HG03342 (cell line): Measurements from ENCODE around the gene GRK7.
"Not testable (repeated sequence)": the region's sequence is repeated elsewhere in the genome, so short reads cannot be mapped to it uniquely, and the experiment has no call there.

Experiments used
- ATAC-seq: cut with Tn5 transposase; IDR thresholded peaks from one replicate; pipeline ENCODE4 v1.9.1; 2021; ENCODE audit warnings: mild to moderate bottlenecking, moderate library complexity; ENCODE audit not compliant: unreplicated experiment

The GRK7 gene

DNA sequence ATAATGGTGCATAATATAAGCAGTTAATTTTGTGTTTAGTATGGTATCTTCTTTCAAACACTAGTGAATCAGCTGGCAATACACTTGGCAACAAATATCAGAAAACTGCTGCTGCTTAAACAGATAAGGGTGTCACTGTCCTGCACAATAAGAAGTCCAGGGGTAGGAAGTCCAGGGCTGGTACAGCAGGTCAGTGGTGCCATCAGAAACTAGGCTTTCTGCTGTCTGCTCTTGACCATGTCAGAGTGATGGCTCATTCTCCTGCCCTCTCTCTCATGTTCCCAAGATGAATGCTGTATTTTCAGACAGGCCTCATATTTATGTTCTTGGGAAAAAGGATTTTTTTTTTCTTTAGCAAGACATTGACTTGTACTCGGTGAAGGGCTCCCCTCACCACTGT is 9.2 kb upstream of the GRK7 start:
- ATAC-seq = no peak

DNA sequence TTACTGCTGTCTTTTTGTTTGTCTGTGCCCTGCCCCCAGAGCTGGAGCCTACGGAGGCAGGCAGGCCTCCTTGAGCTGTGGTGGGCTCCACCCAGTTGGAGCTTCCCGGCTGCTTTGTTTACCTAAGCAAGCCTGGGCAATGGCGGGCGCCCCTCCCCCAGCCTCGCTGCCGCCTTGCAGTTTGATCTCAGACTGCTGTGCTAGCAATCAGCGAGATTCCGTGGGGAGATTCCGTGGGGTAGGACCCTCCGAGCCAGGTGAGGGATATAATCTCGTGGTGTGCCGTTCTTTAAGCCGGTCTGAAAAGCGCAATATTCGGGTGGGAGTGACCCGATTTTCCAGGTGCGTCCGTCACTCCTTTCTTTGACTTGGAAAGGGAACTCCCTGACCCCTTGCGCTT is 656 bp upstream of the GRK7 start:
- not testable (repeated sequence) for ATAC-seq

DNA sequence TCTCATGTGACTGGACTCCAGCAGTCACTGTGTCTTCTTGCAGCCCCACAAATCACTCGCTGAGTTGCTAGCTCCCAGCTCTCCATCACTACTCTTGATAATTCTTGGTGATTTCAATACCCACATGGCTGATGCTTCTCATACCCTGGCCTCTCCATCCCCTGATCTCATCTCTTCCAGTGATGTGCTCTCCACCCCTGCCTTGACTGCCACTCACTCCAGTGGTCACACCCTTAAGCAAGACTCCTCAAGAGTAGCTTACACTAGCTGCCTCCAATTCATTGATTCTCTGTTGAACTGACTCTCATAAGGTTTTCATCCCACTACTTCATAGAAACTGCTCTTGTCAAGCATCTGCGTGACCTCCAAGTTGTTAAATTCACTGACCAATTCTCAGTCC is 837 bp downstream of the GRK7 start:
- ATAC-seq = no peak

- ATAC-seq = no peak
Measured at GRCh38 chr3:141764465-141764864, 1.3 kb downstream of the GRK7 start.

DNA sequence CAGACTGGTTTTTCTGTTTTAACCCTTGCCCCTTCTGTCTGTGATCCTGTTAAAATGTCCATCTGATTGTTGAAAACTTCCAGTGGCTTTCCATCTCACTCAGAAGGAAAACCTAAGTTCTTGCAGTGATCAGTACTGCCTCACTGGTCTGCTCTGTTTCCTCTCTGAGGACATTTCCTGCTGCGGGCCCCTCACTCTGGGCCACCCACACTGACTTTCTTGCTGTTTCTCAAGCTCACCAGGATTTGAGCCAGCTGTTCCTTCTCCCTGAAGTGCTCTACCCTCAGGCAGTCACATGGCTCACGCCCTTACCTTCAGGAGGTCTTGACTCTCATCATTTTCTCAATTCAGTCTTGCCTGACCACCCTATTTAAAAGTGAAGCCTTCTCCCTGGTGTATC is 1.8 kb downstream of the GRK7 start:
- ATAC-seq = no peak

DNA sequence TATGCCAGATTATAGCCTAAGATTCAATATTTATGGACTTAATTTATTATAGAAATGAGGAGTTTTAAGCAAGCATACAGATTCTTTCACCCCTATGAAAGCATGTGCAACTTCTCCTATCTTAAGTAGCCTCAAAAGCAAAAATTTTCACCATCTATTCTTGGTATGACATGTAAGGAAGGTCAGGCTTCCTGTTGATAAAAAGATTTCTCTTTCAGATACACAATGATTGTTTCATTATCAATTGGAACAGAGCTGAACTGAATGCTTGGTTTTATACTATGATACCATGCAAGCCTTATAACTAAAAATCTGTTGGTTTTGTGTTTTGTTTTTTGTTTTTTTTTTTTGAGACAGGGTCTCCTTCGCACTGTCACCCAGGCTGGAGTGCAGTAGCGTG is 3.9 kb downstream of the GRK7 start:
- no peak for ATAC-seq

DNA sequence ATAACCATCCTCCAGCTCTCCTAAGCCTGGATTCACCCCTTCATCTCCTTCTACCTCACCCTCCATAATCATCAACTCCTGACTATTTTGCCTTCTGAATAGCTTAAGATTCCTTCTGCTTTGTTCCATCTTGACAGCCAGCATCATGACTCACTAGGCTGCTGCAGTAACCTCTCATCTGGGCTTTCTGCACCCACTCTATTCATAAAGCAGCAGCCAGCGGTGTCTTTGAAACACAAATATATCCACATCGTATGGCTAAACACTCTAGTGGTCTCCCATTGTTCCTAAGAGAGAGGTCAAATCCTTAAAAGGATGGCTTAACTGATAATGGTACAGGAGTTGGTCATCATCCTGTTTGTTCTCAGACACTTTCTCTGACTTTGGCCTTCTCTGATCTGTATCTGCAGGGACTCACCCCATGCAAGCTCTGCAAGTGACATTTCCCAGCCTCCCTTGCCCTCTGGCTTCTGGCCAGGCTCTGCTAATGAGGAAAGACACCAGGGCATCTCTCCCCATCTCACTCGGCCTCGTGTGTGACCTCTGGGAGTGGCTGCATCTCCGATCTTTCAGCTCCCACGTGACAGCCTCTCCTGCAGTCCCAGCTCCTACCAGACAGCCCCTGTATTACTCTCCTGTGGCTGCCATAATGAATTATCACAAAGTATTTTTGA is 6.2 kb downstream of the GRK7 start:
- ATAC-seq = no peak

GRCh38 chr3:141773676-141774075 is 10.5 kb downstream of the GRK7 start:
- no peak for ATAC-seq

DNA sequence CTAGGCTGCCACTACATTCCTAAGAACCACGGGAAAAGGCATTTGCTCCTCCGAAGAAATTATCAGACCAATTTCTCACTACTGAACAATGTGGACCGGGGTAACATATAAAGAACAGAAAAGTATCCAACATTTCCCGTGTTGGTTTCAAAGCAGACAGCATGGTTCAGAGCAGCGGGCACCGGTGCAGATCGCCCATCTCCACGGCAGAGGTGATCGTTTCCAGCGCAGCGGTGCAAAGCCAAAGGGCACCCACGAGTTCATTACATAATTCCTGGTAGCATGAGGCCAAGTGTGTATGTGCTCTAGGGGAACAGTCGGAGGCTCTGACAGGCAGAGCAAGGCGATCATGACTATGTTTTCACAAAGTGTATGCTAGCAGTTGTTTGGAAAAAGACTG is 13.2 kb downstream of the GRK7 start:
- no peak for ATAC-seq

DNA sequence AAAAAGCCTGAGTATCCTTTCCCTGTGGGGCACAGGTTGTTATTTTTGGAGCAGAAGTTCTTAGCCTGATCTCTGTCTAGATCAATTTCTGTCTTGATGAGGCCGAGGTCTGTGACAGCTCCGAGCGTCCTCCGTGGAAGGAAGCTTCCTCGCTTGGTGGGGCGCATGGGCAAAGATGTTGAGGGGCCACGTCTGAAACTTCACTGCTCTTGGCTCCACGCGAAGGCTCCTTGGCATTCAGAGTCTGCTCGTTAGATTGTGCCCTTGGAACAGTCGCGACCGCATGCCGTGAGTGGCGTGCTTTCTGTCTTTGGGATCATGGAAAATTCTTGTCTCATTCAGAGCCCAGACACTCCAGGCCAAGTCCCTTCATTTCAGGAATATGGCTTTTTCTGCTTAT is 13.7 kb downstream of the GRK7 start:
- ATAC-seq = no peak

DNA sequence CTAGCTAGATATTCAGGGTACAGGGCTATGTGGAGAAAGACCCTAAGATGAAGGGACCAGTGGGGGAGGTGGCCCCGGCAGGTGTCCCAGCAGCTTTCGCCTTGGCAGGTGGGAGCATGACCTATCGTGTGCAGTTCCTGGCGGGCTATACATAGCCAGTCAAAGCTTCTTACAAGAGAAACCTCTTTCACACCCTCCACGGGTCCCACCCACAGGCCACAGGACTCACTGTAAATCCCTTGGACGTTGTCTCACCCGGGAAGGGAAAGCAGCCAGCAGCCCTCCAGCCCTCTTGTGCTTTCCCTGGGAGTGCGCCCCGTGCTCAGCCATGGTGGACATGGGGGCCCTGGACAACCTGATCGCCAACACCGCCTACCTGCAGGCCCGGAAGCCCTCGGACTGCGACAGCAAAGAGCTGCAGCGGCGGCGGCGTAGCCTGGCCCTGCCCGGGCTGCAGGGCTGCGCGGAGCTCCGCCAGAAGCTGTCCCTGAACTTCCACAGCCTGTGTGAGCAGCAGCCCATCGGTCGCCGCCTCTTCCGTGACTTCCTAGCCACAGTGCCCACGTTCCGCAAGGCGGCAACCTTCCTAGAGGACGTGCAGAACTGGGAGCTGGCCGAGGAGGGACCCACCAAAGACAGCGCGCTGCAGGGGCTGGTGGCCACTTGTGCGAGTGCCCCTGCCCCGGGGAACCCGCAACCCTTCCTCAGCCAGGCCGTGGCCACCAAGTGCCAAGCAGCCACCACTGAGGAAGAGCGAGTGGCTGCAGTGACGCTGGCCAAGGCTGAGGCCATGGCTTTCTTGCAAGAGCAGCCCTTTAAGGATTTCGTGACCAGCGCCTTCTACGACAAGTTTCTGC is 15.0 kb downstream of the GRK7 start:
- no peak for ATAC-seq

DNA sequence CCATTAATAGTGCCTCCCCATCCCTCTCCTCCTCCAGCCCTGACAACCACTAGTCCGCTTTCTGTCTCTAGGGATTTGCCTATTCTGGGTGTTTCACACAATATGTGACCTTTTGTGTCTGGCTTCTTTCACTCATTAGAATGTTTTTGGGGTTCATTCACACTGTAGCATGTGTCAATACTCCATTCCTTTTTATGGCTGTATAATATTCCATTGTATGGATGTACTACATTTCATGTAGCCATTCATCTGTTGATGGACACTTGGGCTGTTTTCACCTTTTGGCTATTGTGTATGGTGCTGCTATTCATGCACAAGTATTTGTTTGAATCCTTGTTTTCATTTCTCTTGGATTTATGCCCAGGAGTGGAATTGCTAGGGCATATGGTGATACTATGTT is 16.5 kb downstream of the GRK7 start:
- no peak for ATAC-seq

GRCh38 chr3:141782386-141782932 is 19.3 kb downstream of the GRK7 start:
- no peak for ATAC-seq

DNA sequence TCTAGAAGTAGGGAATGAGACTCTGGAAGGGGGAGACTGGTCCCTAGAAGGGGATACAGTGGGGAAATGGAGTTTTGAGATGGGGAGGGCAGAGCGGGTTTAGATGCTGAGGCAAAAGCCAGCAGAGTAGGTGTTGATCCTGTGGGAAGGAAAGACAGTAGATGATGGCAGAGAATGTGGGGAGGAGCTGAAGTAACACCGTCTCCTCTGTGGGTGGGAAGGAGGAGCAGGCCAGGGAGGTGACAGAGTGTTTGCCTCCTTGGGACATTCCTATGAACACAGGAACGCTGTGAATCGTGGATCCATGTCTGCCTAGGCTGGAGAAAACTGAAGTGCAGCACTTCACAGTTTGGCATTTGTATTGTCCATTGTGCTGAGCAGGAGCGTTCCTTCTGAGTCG is 20.4 kb downstream of the GRK7 start:
- ATAC-seq = no peak

DNA sequence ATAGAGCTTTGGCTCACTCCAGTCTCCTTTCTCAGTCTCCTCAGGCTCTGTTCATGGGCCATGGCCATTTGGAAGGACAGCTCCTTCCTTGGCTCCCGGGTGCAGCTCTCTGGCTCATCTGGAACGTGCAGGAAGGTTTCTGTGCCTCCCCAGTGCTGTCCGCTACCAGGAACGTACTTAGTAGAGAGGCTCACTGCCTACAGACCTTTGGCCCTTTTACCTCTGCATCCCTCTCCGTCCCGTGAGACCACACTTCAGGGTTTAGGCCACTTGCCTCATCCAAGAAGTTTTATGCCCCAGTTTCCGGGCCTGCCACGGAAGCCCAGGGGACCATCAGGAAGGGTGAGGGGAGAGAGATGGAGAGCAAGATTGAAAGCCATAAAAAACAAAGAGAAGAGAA is 20.9 kb downstream of the GRK7 start:
- ATAC-seq = no peak

GRCh38 chr3:141784531-141784930 is 21.3 kb downstream of the GRK7 start:
- ATAC-seq = no peak

DNA sequence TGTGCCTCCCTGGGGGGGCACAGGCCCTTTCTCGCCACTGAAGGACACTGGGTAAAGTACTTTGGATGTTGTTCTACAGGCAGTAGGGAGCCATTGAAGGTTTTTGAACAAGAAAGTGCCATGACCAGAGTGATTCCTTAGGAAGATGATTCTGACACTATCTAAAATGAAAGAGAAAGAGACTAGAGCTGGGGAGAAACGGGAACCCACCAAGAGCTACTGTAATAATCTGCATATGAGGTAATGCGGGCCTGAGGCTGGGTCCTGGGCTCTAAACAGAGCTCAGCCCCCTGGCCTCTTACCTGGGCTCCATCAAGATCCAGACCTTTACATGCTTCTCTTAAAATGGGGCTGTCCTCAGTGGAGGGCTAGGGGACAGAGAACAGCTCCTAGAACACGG is 24.9 kb downstream of the GRK7 start:
- no peak for ATAC-seq

DNA sequence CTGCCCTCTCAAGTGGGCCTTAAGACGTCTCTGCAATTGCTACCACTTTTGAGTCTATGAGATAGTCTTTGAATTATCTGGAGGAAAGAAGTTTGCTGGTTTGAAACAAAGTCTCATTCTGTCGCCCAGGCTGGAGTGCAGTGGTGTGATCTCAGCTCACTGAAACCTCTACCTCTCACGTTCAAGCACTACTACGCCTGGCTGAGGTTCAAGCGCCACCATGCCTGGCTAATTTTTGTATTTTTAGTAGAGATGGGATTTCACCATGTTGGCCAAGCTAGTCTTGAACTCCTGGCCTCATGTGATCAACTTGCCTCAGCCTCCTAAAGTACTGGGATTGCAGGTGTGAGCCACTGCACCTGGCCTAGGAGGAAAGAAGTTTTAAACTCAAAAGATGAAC is 25.5 kb downstream of the GRK7 start:
- not testable (repeated sequence) for ATAC-seq

DNA sequence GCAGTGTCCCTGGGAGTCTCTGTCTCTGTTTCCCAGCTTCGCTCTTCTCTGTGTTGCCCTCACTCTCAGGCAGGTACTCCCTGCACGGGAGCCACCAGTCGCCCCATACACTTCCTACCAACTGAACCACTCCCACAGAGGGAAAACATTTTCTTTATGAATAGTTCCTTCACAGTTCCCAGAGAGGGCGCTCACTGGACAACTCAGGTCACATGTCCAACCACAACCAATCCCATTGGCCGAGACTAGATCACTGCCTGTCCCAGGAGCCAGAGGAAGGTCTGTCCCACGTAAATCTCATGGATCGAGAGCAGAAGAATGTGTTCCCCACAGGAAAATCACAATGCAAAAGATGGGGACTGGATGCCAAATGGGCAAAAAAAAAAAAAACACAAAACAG is 26.1 kb downstream of the GRK7 start:
- no peak for ATAC-seq

DNA sequence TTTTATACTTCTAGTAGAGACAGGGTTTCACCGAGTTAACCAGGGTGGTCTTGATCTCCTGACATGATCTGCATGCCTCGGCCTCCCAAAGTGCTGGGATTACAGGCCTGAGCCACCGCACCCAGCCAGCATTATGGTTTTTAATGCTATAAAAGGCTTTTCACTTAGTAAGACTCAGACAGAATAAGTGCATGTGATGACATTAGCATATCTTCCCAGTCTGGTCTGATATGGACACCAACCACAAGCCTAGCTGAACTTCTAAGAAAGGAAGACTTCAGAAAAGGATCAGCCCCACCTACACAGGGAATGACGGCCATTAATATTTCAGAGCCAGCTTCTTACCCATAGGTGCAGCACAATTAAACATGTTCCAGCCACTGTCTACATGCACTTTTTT is 27.0 kb downstream of the GRK7 start:
- no peak for ATAC-seq

- no peak for ATAC-seq
Measured at GRCh38 chr3:141792495-141792894, 29.3 kb downstream of the GRK7 start.
